ENCODE results near the gene CRAT. TPM values are rescaled to one million over a fixed set of nuclear protein-coding genes. Genes with fewer than 3 reads are reported as not detected.

The CRAT gene
- total RNA-seq, 1 experiment from 2014 or later: 10.1 TPM

DNA sequence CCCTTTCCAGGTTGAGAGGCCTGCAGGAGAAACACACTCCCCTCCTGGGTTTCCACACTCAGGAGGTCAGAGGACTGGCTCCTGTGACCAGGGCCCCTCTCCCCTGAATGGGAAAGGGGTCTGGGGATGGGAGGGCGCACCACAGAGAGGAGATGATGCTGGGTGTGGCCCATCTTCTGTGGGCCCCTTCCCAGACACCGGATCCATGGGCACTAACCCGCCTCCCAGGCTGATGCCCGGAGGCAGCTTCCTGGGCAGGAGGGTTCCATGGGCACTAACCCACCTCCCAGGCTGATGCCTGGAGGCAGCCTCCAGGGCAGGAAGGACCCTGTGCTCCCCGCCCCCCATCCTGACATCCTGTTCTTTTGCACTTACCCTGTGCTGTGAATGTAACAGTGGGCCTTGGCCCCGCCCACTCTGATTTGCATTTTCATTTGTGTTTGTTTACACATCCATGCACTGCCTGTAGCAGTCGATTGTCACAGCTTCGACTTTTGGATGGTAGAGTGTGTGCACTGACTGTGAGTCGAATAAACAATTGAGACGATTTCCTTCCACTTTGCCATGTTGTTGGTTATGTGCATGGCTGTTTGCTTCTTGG is 39.0 kb downstream of the CRAT start:
- TF ChIP-seq, protein P1, sequence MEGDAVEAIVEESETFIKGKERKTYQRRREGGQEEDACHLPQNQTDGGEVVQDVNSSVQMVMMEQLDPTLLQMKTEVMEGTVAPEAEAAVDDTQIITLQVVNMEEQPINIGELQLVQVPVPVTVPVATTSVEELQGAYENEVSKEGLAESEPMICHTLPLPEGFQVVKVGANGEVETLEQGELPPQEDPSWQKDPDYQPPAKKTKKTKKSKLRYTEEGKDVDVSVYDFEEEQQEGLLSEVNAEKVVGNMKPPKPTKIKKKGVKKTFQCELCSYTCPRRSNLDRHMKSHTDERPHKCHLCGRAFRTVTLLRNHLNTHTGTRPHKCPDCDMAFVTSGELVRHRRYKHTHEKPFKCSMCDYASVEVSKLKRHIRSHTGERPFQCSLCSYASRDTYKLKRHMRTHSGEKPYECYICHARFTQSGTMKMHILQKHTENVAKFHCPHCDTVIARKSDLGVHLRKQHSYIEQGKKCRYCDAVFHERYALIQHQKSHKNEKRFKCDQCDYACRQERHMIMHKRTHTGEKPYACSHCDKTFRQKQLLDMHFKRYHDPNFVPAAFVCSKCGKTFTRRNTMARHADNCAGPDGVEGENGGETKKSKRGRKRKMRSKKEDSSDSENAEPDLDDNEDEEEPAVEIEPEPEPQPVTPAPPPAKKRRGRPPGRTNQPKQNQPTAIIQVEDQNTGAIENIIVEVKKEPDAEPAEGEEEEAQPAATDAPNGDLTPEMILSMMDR (conservative IDR thresholded peaks at IDR 0.05; ENCODE audit: low read depth, low read length): no peak
- TF ChIP-seq EZH2 (IDR thresholded peaks at IDR 0.05; ENCODE audit: borderline replicate concordance, low read depth, low read length, poor library complexity, severe bottlenecking): no peak
- H3K27me3 ChIP-seq (replicated peaks; ENCODE audit: insufficient read depth, low read depth, low read length, poor library complexity): no peaks in the 10 kb centered on the region
- ChIA-PET CTCF (no interaction called here), POLR2A (ENCODE audit: low non-redundant PET) (no interaction called here)
- no peaks in the 10 kb centered on the region for H3K4me1 ChIP-seq (ENCODE audit: insufficient read depth, low read length, poor library complexity, severe bottlenecking)
- H3K9me3 ChIP-seq (ENCODE audit: low read depth, low read length, poor library complexity, severe bottlenecking): no peaks in the 10 kb centered on the region
- BruUV-seq (replicated peaks): no TSS peak
- no peak overlapping the region for H3K27ac ChIP-seq (ENCODE audit: low read depth, low read length, poor library complexity, severe bottlenecking)
- intact Hi-C loops (cut with micrococcal nuclease; ENCODE audit: unreplicated experiment): no loop called here
- DNase-seq (ENCODE audit: low spot score): no peak
- H3K4me3 ChIP-seq (ENCODE audit: low read depth, low read length, poor library complexity, severe bottlenecking): no peak overlapping the region
- H3K36me3 ChIP-seq (ENCODE audit: insufficient read depth, low read length, poor library complexity, severe bottlenecking): no peaks in the 10 kb centered on the region

DNA sequence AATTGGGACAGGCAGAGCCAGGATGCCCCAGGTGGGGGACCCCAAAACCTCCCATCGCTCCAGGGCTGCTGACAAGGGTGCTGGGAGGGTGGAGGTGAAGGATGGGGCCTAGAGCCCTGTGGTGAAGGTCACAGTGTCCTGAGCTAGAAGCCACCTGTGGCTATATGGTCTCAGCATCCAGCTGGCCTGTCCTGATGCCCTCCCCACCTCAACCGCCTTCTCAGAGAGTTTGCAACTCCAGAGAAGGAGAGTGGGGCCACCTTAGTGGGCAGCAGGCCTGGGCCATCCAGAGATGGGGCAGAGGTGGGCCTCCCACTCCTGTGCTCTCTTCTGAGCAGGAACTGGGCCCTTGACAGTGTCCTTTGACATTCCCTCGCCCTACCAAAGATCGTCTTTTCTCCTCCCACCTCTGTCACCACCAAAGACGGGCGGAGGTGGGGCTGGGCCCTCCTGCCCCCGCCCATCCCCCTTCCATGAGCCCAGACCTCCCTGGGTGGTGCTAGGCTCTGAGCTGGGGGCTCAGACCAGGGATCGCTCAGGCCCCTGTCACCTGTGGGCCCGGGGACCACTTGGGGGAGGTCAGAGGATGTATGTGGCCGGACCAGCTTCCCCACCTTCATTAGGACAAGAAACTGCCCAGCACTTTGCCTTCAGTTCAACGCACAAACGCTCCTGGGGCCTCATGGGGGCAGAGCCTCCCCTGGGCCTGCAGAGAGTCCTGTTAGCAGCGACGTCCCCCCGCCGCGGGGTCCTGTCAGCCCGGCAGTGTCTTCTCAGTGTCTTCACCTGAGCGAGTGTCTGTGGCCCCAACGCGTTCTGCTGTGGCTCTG is 39.7 kb downstream of the CRAT start:
- TF ChIP-seq EZH2 (IDR thresholded peaks at IDR 0.05; ENCODE audit: borderline replicate concordance, low read depth, low read length, poor library complexity, severe bottlenecking): no peak
- TF ChIP-seq, protein P1 (conservative IDR thresholded peaks at IDR 0.05; ENCODE audit: low read depth, low read length): no peak
- ChIA-PET POLR2A (ENCODE audit: low non-redundant PET) (no interaction called here), CTCF (no interaction called here)
- H3K27me3 ChIP-seq (replicated peaks; ENCODE audit: insufficient read depth, low read depth, low read length, poor library complexity): no peaks in the 10 kb centered on the region
- no peaks in the 10 kb centered on the region for H3K9me3 ChIP-seq (ENCODE audit: low read depth, low read length, poor library complexity, severe bottlenecking)
- no peaks in the 10 kb centered on the region for H3K36me3 ChIP-seq (ENCODE audit: insufficient read depth, low read length, poor library complexity, severe bottlenecking)
- BruUV-seq (replicated peaks): no TSS peak
- no peaks in the 10 kb centered on the region for H3K4me1 ChIP-seq (ENCODE audit: insufficient read depth, low read length, poor library complexity, severe bottlenecking)
- H3K27ac ChIP-seq (ENCODE audit: low read depth, low read length, poor library complexity, severe bottlenecking): no peak overlapping the region
- no peak for DNase-seq (ENCODE audit: low spot score)
- H3K4me3 ChIP-seq (ENCODE audit: low read depth, low read length, poor library complexity, severe bottlenecking): no peak overlapping the region
- intact Hi-C loops (cut with micrococcal nuclease; ENCODE audit: unreplicated experiment): no loop called here

DNA sequence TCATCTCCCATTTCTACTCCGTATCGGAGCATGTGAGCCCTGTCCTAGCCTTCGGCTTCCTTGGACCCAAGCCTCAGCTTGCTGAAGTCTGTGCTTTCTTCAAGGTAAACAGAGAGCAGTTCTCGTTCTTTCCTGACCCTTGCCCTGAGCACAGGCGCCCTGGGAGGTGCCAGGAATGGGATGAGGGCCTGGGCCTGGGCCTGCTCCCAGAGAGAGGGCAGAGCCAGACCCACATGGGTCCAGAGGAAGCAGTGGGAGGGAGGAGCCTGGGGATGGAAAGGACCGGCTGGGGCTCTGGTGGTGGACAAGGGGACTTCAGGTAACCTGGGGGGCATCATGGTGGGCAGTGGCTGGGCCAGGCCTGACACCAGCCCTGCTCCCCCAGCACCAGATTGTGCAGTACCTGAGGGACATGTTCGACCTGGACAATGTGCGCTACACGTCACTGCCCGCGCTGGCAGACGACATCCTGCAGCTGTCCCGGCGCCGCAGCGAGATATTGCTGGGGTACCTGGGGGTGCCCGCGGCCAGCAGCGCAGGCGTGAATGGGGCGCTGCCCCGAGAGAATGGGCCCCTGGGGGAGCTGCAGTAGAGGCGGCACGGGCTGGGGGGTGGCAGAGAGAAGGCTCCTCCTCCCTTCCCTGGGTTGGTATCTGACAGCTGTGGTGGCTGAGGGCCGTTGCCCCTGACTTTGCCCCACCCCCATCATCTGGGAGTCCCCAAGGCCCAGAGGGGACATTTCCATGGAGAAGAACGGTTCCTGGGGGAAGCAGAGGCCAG is 40.5 kb downstream of the CRAT start:
- intact Hi-C loops (cut with micrococcal nuclease; ENCODE audit: unreplicated experiment): no loop called here
- Histone ChIP-seq H3K4me3 (ENCODE audit: low read depth, low read length, poor library complexity, severe bottlenecking) (no peak overlapping the region), H3K4me1 (ENCODE audit: insufficient read depth, low read length, poor library complexity, severe bottlenecking) (no peaks in the 10 kb centered on the region), H3K9me3 (ENCODE audit: low read depth, low read length, poor library complexity, severe bottlenecking) (no peaks in the 10 kb centered on the region), H3K27ac (ENCODE audit: low read depth, low read length, poor library complexity, severe bottlenecking) (no peak overlapping the region), H3K36me3 (ENCODE audit: insufficient read depth, low read length, poor library complexity, severe bottlenecking) (no peaks in the 10 kb centered on the region), H3K27me3 (replicated peaks; ENCODE audit: insufficient read depth, low read depth, low read length, poor library complexity) (no peaks in the 10 kb centered on the region)
- DNase-seq (ENCODE audit: low spot score): no peak
- no TSS peak for BruUV-seq (replicated peaks)
- ChIA-PET POLR2A (ENCODE audit: low non-redundant PET) (no interaction called here), CTCF (no interaction called here)
- no peak for TF ChIP-seq EZH2 (IDR thresholded peaks at IDR 0.05; ENCODE audit: borderline replicate concordance, low read depth, low read length, poor library complexity, severe bottlenecking)
- TF ChIP-seq, protein P1 (conservative IDR thresholded peaks at IDR 0.05; ENCODE audit: low read depth, low read length): no peak

Data from A673 (cell line).